Esophagus muscularis mucosa (tissue), 4 donors: Measurements from ENCODE around the gene PGF. TPM values are rescaled to one million over a fixed set of nuclear protein-coding genes. Genes with fewer than 3 reads are reported as not detected.

Experiments
- DNase-seq: peaks from one replicate; pipeline ENCODE4 v3.0.0-alpha.2; 2017; ENCODE audit errors: extremely low spot score
- H3K27ac ChIP-seq, 4 donors: fragments of 200-600 bp; sonication (generic); replicated peaks in 1 of 4; 1 replicate in 3 of 4; 2 replicates in 1 of 4; pipeline ENCODE4 v1.5.1; 2016 to 2019; ENCODE audit warnings: mild to moderate bottlenecking in 1 of 4
- H3K27me3 ChIP-seq, 4 donors: fragments of 200-600 bp; sonication (generic); one replicate each; pipeline versions ENCODE4 v1.5.1 to v1.6.0; 2016 to 2019
- H3K36me3 ChIP-seq, 4 donors: fragments of 200-600 bp; sonication (generic); one replicate each; pipeline ENCODE4 v1.5.1; 2016 to 2019
- H3K4me1 ChIP-seq, 4 donors: fragments of 200-600 bp; sonication (generic); one replicate each; pipeline ENCODE4 v1.5.1; 2016 to 2019
- H3K4me3 ChIP-seq, 4 donors: fragments of 200-600 bp; sonication (generic); 1 replicate in 2 of 4; 2 replicates in 2 of 4; pipeline ENCODE4 v1.5.1; 2016 to 2019; ENCODE audit warnings: mild to moderate bottlenecking in 4 of 4, moderate library complexity in 1 of 4
- H3K9me3 ChIP-seq, 4 donors: fragments of 200-600 bp; sonication (generic); 1 replicate in 3 of 4; 2 replicates in 1 of 4; pipeline ENCODE4 v1.5.1; 2016 to 2019
- EP300 ChIP-seq: sonication (generic); formaldehyde crosslinking; IDR thresholded peaks from one replicate; pipeline ENCODE4 v1.6.1; 2017; ENCODE audit warnings: antibody characterized with exemption
- POLR2A ChIP-seq: fragments of 450-650 bp; IDR thresholded peaks from one replicate; pipeline ENCODE4 v1.6.1; 2017; ENCODE audit warnings: antibody characterized with exemption, moderate library complexity, mild to moderate bottlenecking, low read depth
- POLR2AphosphoS5 ChIP-seq, 2 donors: sonication (generic); formaldehyde crosslinking; IDR thresholded peaks; one replicate each; pipeline ENCODE4 v1.6.1; 2017; ENCODE audit warnings: antibody characterized with exemption in 2 of 2
- WGBS: methylation state at CpG from one replicate; pipeline ENCODE4 v1.1.5; 2018; 5-methylcytosine and 5-hydroxymethylcytosine counted together
- intact Hi-C: fragments of 100-400 bp; cut with DNase I; formaldehyde crosslinking; loops from one replicate; pipeline ENCODE4 v1.15.1; 2023
- total RNA-seq, 4 donors: library from RNA; depleted of rRNA; stranded (reverse); fragments of >200 nt; gene quantifications; one replicate each; pipeline versions ENCODE4 v1.1.0 to v1.2.1, GENCODE V29; 2016
- TF ChIP-seq, protein P1 (sequence below), 3 experiments: fragments of 200-600 bp in 2 of 3; fragments of 450-650 bp in 1 of 3; sonication (generic) in 2 of 3; IDR thresholded peaks; one replicate each; pipeline ENCODE4 v1.5.1; 2017 to 2019; ENCODE audit warnings: antibody characterized with exemption in 3 of 3, mild to moderate bottlenecking in 2 of 3, moderate library complexity in 1 of 3

The PGF gene
- total RNA-seq, 4 donors from 2014 or later = 16.7 to 69.6 (median 18.4) TPM

DNA sequence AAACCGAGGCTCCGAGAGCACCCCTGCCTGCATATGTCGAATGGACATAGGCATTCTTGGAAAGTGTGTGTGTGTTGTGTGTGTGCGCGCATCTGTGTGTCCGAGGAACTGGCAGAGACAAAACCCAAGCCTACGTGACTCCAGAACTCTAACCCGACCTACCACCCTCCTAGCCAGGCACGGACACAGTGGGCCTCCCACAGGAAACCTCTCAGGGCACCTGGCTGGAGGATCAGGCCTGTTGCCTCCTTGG, 556 bp upstream of the PGF start:
- WGBS = 79% methylated on average over 3 of the region's 9 CpGs
- Histone ChIP-seq H3K9me3 (no peaks in the 10 kb centered on the region), H3K4me1 (peaks cover 28 to 50% (median 37%) of the 10 kb centered on the region in 4 donors), H3K4me3 (peak overlapping the region; percentile 62 to 73 (median 66)), H3K27ac (peak overlapping the region in 3 of 4 donors; percentile 51 to 67 (median 52)), H3K36me3 (peaks cover 0 to 4% (median 0%) of the 10 kb centered on the region in 4 donors), H3K27me3 (peaks cover 0 to 41% (median 0%) of the 10 kb centered on the region in 4 donors)
- DNase-seq = no peak
- TF ChIP-seq, protein P1, sequence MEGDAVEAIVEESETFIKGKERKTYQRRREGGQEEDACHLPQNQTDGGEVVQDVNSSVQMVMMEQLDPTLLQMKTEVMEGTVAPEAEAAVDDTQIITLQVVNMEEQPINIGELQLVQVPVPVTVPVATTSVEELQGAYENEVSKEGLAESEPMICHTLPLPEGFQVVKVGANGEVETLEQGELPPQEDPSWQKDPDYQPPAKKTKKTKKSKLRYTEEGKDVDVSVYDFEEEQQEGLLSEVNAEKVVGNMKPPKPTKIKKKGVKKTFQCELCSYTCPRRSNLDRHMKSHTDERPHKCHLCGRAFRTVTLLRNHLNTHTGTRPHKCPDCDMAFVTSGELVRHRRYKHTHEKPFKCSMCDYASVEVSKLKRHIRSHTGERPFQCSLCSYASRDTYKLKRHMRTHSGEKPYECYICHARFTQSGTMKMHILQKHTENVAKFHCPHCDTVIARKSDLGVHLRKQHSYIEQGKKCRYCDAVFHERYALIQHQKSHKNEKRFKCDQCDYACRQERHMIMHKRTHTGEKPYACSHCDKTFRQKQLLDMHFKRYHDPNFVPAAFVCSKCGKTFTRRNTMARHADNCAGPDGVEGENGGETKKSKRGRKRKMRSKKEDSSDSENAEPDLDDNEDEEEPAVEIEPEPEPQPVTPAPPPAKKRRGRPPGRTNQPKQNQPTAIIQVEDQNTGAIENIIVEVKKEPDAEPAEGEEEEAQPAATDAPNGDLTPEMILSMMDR (IDR thresholded peaks at IDR 0.05) = no peak
- TF ChIP-seq POLR2AphosphoS5 (IDR thresholded peaks at IDR 0.05) (no peak), EP300 (no peak), POLR2A (no peak)
- intact Hi-C loops = no loop called here

- Histone ChIP-seq H3K4me3 (peak overlapping the region; percentile 62 to 73 (median 66)), H3K27ac (peak overlapping the region; percentile 46 to 67 (median 52)), H3K36me3 (peaks cover 0 to 4% (median 0%) of the 10 kb centered on the region in 4 donors), H3K27me3 (peaks cover 0 to 51% (median 0%) of the 10 kb centered on the region in 4 donors), H3K4me1 (peaks cover 28 to 55% (median 38%) of the 10 kb centered on the region in 4 donors), H3K9me3 (no peaks in the 10 kb centered on the region)
- DNase-seq = no peak
- WGBS = 20% methylated on average over 1 of the region's 3 CpGs
- TF ChIP-seq EP300 = no peak
- no peak for TF ChIP-seq POLR2AphosphoS5 (IDR thresholded peaks at IDR 0.05)
- no peak for TF ChIP-seq POLR2A
- TF ChIP-seq, protein P1 (IDR thresholded peaks at IDR 0.05) = no peak
- intact Hi-C loops = no loop called here
These were observed 509 bp downstream of the PGF start for GRCh38 chr14:74954947-74955228.

DNA sequence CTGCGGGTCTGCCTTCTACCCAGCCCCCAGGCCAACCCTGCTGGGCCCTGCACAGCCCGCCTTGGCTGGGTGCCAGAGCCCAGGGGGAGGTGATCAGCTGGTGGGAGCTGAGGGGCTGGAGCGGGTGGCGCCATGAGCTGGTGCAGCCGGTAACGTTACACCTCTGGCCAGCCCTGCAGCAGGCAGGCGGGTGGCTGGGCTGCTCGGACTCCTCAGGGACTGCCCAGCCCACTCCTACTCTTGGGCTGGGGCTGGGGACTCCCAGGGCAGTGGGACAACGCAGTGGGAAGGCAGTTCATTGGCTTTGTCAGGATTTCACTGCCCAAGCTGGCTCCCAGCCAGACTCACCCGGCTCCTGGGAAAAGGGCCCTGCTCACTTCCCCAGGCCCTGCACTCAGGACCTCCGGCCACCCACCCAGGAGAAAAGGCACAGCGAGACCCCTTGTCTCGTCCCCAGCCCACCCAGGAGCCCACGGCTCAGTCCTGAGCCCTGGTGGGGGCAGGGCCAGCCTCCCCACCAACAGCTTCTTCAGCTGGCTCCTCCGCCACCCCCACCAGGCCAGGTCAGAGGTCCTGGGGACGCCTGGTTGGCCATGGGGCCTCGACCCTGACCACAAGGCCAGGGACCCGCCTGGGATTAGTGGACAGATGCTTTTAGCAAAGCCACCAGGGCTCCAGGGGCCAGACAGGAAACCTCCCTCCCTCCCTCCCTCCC, 1.0 kb downstream of the PGF start:
- TF ChIP-seq POLR2A (no peak), POLR2AphosphoS5 (IDR thresholded peaks at IDR 0.05) (no peak), EP300 (no peak)
- TF ChIP-seq, protein P1 (IDR thresholded peaks at IDR 0.05) = no peak
- WGBS = 46% methylated on average over 9 of the region's 18 CpGs
- Histone ChIP-seq H3K27me3 (peaks cover 0 to 54% (median 0%) of the 10 kb centered on the region in 4 donors), H3K27ac (peak overlapping the region; percentile 24 to 52 (median 48)), H3K4me1 (peaks cover 28 to 55% (median 38%) of the 10 kb centered on the region in 4 donors), H3K9me3 (no peaks in the 10 kb centered on the region), H3K36me3 (peaks cover 0 to 5% (median 0%) of the 10 kb centered on the region in 4 donors), H3K4me3 (peak overlapping the region; percentile 62 to 73 (median 66))
- intact Hi-C loops = no loop called here
- DNase-seq = no peak

GRCh38 chr14:74953686-74954085, 1.7 kb downstream of the PGF start:
- 73% methylated on average over 5 of the region's 5 CpGs for WGBS

More at GRCh38 chr14:74953686-74954085, 1.7 kb downstream of the PGF start:
- H3K9me3 ChIP-seq = no peaks in the 10 kb centered on the region
- peaks cover 28 to 55% (median 38%) of the 10 kb centered on the region in 4 donors for H3K4me1 ChIP-seq
- DNase-seq = no peak
- H3K36me3 ChIP-seq = peaks cover 0 to 12% (median 0%) of the 10 kb centered on the region in 4 donors
- no peak overlapping the region for H3K27ac ChIP-seq
- no peak for TF ChIP-seq POLR2AphosphoS5 (IDR thresholded peaks at IDR 0.05)
- TF ChIP-seq EP300 = no peak
- TF ChIP-seq POLR2A = no peak
- TF ChIP-seq, protein P1 (IDR thresholded peaks at IDR 0.05) = no peak
- H3K4me3 ChIP-seq = peak overlapping the region; percentile 62 to 73 (median 66)
- peaks cover 0 to 58% (median 0%) of the 10 kb centered on the region in 4 donors for H3K27me3 ChIP-seq
- intact Hi-C loops = no loop called here
